ENCODE measurements around the gene KRT2. TPM values are rescaled to one million over a fixed set of nuclear protein-coding genes. Genes with fewer than 3 reads are reported as not detected.

The KRT2 gene
- total and polyA plus RNA-seq, 2 of the 4 experiments (the other 2 are of a cell fraction), result not detected

DNA sequence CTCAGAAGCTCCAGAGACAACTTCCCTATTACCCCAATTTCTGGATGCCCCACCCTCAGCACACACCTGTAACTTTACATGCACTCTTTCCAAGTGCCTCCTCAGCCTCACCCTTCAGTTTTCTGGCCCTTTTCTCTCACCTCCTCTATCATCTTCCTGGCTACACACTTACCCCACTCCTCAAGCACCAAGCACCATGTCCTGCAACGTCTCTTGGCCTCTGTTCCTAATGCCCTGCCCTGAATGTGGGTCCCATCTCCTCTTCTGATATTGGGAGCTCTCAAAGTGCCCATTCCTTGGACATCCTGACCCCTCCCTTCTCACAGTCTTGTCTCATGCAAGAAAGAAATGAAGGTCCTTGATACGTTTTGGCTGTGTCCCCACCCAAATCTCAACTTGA is 51.9 kb downstream of the KRT2 start:
- in situ Hi-C loops (cut with MboI; ENCODE audit: low sequenced_read_pairs), result no loop called here

More for the DNA sequence above, 51.9 kb downstream of the KRT2 start:
- BruUV-seq (replicated peaks), result no TSS peak
- POLR2A ChIA-PET (ENCODE audit: unreplicated experiment), result no interaction called here
- Histone ChIP-seq H2BK5ac (ENCODE audit: low read depth, low read length, poor library complexity, severe bottlenecking) (no peak overlapping the region), H3K4me1 (ENCODE audit: control insufficient read depth, insufficient read depth, low read length) (no peaks in the 10 kb centered on the region), H3K9me1 (ENCODE audit: insufficient read depth, low read length) (no peaks in the 10 kb centered on the region), H2AK9ac (replicated peaks; ENCODE audit: low read depth, low read length, poor library complexity) (no peak overlapping the region), H3K14ac (replicated peaks; ENCODE audit: low read depth, low read length) (no peak overlapping the region), H3K18ac (ENCODE audit: low read depth, low read length) (no peak overlapping the region), H3K9me3 (ENCODE audit: control insufficient read depth, insufficient read depth, low read length) (no peaks in the 10 kb centered on the region), H3K27me3 (ENCODE audit: control insufficient read depth, insufficient read depth, low read length) (peaks cover 37% of the 10 kb centered on the region), H2BK15ac (ENCODE audit: low read depth, low read length) (no peak overlapping the region), H2AK5ac (ENCODE audit: low read depth, low read length) (no peak overlapping the region), H3K4me2 (ENCODE audit: low read depth, low read length) (no peak overlapping the region), H4K8ac (ENCODE audit: low read depth in 2 of 2, low read length in 2 of 2) (no peak overlapping the region), H3K79me1 (ENCODE audit: low read depth in 1 of 2, low read length in 2 of 2) (no peaks in the 10 kb centered on the region), H4K5ac (ENCODE audit: low read depth, low read length) (no peak overlapping the region), H2BK120ac (ENCODE audit: low read depth, low read length) (no peak overlapping the region), H3K4me3 (ENCODE audit: insufficient read depth, low read depth, low read length) (no peak overlapping the region), H3K36me3 (ENCODE audit: control insufficient read depth, insufficient read depth, low read length) (no peaks in the 10 kb centered on the region), H3K4ac (ENCODE audit: low read depth, low read length) (no peak overlapping the region), H3K27ac (ENCODE audit: insufficient read depth, low read length) (no peak overlapping the region), H3K9ac (ENCODE audit: low read depth, low read length) (no peak overlapping the region), H4K20me1 (ENCODE audit: insufficient read depth, low read length) (no peaks in the 10 kb centered on the region), H4K91ac (ENCODE audit: insufficient read depth, low read depth, low read length) (no peak overlapping the region), H2BK20ac (ENCODE audit: low read depth, low read length) (no peak overlapping the region), H2AFZ (replicated peaks; ENCODE audit: low read length, poor library complexity) (no peak overlapping the region), H3K23ac (ENCODE audit: low read depth, low read length) (no peak overlapping the region), H3K56ac (ENCODE audit: extremely low read depth, insufficient read depth, low read length) (no peak overlapping the region)
- dilution Hi-C loops (cut with HindIII; ENCODE audit: low sequenced_read_pairs, unreplicated experiment) (no loop called here), intact Hi-C loops (cut with micrococcal nuclease) (no loop called here)
- no peak for DNase-seq
- no peak for ATAC-seq (ENCODE audit: low read depth)
- no peak for TF ChIP-seq RFX5 (IDR thresholded peaks at IDR 0.05; ENCODE audit: low read depth, low read length)
- TF ChIP-seq FOS (IDR thresholded peaks at IDR 0.05; ENCODE audit: low read depth, low read length), result no peak
- TF ChIP-seq, protein P1, sequence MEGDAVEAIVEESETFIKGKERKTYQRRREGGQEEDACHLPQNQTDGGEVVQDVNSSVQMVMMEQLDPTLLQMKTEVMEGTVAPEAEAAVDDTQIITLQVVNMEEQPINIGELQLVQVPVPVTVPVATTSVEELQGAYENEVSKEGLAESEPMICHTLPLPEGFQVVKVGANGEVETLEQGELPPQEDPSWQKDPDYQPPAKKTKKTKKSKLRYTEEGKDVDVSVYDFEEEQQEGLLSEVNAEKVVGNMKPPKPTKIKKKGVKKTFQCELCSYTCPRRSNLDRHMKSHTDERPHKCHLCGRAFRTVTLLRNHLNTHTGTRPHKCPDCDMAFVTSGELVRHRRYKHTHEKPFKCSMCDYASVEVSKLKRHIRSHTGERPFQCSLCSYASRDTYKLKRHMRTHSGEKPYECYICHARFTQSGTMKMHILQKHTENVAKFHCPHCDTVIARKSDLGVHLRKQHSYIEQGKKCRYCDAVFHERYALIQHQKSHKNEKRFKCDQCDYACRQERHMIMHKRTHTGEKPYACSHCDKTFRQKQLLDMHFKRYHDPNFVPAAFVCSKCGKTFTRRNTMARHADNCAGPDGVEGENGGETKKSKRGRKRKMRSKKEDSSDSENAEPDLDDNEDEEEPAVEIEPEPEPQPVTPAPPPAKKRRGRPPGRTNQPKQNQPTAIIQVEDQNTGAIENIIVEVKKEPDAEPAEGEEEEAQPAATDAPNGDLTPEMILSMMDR (conservative IDR thresholded peaks at IDR 0.05; ENCODE audit: low read depth, low read length), result no peak
- no peak for TF ChIP-seq CHD1 (IDR thresholded peaks at IDR 0.05; ENCODE audit: low read depth, low read length)
- TF ChIP-seq MAZ (IDR thresholded peaks at IDR 0.05; ENCODE audit: borderline replicate concordance, low read depth, low read length), result no peak
- TF ChIP-seq SMC3 (IDR thresholded peaks at IDR 0.05; ENCODE audit: low read depth, low read length), result no peak
- no peak for TF ChIP-seq CEBPB (IDR thresholded peaks at IDR 0.05; ENCODE audit: low read depth, low read length)
- TF ChIP-seq, protein P2, sequence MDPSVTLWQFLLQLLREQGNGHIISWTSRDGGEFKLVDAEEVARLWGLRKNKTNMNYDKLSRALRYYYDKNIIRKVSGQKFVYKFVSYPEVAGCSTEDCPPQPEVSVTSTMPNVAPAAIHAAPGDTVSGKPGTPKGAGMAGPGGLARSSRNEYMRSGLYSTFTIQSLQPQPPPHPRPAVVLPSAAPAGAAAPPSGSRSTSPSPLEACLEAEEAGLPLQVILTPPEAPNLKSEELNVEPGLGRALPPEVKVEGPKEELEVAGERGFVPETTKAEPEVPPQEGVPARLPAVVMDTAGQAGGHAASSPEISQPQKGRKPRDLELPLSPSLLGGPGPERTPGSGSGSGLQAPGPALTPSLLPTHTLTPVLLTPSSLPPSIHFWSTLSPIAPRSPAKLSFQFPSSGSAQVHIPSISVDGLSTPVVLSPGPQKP (IDR thresholded peaks at IDR 0.05; ENCODE audit: borderline replicate concordance, low read depth, low read length), result no peak
- TF ChIP-seq RCOR1 (IDR thresholded peaks at IDR 0.05; ENCODE audit: insufficient replicate concordance, low read length), result no peak
- no peak for TF ChIP-seq BHLHE40 (IDR thresholded peaks at IDR 0.05; ENCODE audit: low read depth, low read length)
- TF ChIP-seq POLR2A (IDR thresholded peaks at IDR 0.05; ENCODE audit: low read depth, low read length), result no peak
- TF ChIP-seq, protein P3, sequence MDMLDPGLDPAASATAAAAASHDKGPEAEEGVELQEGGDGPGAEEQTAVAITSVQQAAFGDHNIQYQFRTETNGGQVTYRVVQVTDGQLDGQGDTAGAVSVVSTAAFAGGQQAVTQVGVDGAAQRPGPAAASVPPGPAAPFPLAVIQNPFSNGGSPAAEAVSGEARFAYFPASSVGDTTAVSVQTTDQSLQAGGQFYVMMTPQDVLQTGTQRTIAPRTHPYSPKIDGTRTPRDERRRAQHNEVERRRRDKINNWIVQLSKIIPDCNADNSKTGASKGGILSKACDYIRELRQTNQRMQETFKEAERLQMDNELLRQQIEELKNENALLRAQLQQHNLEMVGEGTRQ (IDR thresholded peaks at IDR 0.05; ENCODE audit: low read depth, low read length), result no peak
- no peak for TF ChIP-seq MAFK (IDR thresholded peaks at IDR 0.05; ENCODE audit: low read depth, low read length)
- CTCF ChIA-PET, result no interaction called here
- no CpG with 5 or more reads among the region's 2 CpGs for WGBS, 2 experiments (ENCODE audit: extremely low coverage in 2 of 2, insufficient read length in 1 of 2)

Measured in IMR-90 (cell line).